ENCODE results near the gene HOGA1.

Gene HOGA1

DNA sequence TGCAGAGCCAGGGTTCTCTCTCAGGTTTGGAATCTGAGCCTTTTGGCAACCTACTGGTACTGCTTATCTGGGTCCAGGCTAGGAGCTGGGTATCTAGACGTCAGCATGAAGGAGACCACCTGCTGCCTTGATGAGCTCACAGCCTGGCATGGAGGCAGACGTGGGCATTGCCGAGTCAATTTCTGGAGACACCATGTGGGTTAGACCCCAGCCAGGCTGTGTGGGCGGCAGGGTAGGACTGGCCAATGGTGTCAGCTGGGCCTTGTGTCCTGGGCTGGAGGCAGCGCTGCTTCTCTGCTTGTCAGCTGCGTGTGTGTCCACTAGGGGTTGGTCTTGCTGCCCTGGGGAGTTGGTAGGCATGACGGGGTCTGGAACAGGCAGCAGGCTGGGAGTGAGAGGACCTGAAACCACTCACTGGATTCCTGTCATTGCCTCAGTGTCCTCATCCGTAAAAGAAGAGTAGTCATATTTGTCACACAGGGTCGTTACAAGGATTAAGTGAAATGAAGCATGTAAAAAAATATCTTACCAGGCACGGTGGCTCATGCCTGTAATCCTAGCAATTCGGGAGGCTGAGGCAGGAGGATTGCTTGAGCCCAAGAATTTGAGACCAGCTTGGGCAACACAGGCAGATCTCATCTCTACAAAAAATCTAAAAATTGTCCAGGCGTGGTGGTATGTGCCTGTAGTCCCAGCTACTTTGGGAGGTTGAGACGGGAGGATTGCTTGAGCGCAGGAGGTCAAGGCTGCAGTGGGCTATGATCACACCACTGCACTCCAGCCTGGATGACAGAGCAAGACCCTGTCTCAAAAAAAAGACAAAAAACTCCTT lies 43.3 kb upstream of the HOGA1 start:
- no peak overlapping the region for H3K4me3 ChIP-seq (ENCODE audit: low read depth, low read length)
- no peak for DNase-seq (ENCODE audit: low read depth, low spot score)
- in situ Hi-C loops (cut with HindIII; ENCODE audit: low sequenced_read_pairs), result no loop called here
- TF ChIP-seq, protein P1, sequence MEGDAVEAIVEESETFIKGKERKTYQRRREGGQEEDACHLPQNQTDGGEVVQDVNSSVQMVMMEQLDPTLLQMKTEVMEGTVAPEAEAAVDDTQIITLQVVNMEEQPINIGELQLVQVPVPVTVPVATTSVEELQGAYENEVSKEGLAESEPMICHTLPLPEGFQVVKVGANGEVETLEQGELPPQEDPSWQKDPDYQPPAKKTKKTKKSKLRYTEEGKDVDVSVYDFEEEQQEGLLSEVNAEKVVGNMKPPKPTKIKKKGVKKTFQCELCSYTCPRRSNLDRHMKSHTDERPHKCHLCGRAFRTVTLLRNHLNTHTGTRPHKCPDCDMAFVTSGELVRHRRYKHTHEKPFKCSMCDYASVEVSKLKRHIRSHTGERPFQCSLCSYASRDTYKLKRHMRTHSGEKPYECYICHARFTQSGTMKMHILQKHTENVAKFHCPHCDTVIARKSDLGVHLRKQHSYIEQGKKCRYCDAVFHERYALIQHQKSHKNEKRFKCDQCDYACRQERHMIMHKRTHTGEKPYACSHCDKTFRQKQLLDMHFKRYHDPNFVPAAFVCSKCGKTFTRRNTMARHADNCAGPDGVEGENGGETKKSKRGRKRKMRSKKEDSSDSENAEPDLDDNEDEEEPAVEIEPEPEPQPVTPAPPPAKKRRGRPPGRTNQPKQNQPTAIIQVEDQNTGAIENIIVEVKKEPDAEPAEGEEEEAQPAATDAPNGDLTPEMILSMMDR (IDR thresholded peaks at IDR 0.05; ENCODE audit: low read depth, low read length), result no peak

DNA sequence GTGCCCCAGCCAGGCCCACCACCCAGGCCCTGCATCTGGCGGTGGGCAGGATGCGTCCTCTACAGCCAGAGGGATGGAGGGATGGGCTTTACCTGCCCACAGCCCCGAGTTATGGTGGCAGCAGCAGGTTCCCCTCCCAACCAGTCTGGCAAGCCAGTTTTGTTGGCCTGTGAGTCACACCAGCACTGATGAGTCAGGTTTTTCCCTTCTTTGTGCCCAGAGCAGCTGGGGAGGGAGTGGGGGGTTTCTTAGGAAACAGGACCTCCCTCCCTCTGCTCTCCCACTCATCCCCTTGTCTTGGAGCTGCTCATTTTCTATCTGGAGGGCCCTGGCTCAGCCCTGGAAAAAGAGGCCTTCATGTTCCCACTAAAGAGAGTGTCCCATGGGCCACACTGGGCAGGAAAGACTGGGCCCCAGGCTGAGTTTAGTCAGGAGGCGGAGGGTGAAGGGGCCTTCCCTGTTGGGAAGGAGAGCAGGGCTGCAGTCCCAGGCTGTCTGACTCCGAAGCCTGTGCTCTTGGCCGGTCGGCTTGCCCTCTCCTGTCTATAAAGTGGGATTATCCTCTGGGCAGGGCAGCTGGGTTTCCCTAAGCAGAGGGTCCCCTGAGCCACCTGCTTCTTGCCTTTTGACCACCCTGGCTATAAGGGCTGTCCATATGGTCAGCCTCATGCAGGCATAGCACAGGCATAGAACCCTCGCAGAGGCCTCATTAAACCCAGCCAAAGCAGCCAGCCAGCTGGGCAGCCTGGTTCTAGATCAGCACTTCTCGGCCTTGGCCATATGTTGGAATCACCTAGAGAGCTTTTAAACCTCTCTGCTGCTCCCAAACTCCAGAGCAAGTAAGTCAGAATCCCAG lies 41.8 kb upstream of the HOGA1 start:
- H3K4me3 ChIP-seq (ENCODE audit: low read depth, low read length), result no peak overlapping the region
- in situ Hi-C loops (cut with HindIII; ENCODE audit: low sequenced_read_pairs), result no loop called here
- peak; percentile 97 for DNase-seq (ENCODE audit: low read depth, low spot score)
- TF ChIP-seq, protein P1 (IDR thresholded peaks at IDR 0.05; ENCODE audit: low read depth, low read length), result no peak

GRCh38 chr10:97543025-97543546 lies 41.1 kb upstream of the HOGA1 start:
- in situ Hi-C loops (cut with HindIII; ENCODE audit: low sequenced_read_pairs), result no loop called here
- TF ChIP-seq, protein P1 (IDR thresholded peaks at IDR 0.05; ENCODE audit: low read depth, low read length), result no peak
- peak; percentile 97 for DNase-seq (ENCODE audit: low read depth, low spot score)
- no peak overlapping the region for H3K4me3 ChIP-seq (ENCODE audit: low read depth, low read length)

GRCh38 chr10:97546456-97547270 lies 37.5 kb upstream of the HOGA1 start:
- TF ChIP-seq, protein P1 (IDR thresholded peaks at IDR 0.05; ENCODE audit: low read depth, low read length), result no peak
- in situ Hi-C loops (cut with HindIII; ENCODE audit: low sequenced_read_pairs), result no loop called here
- H3K4me3 ChIP-seq (ENCODE audit: low read depth, low read length), result no peak overlapping the region
- no peak for DNase-seq (ENCODE audit: low read depth, low spot score)

- DNase-seq (ENCODE audit: low read depth, low spot score), result no peak
- TF ChIP-seq, protein P1 (IDR thresholded peaks at IDR 0.05; ENCODE audit: low read depth, low read length), result no peak
- no peak overlapping the region for H3K4me3 ChIP-seq (ENCODE audit: low read depth, low read length)
- in situ Hi-C loops (cut with HindIII; ENCODE audit: low sequenced_read_pairs), result no loop called here
Measured at GRCh38 chr10:97547271-97547600, 37.0 kb upstream of the HOGA1 start.

- peak; percentile 17 for DNase-seq (ENCODE audit: low read depth, low spot score)
- no peak overlapping the region for H3K4me3 ChIP-seq (ENCODE audit: low read depth, low read length)
- in situ Hi-C loops (cut with HindIII; ENCODE audit: low sequenced_read_pairs), result no loop called here
- TF ChIP-seq, protein P1 (IDR thresholded peaks at IDR 0.05; ENCODE audit: low read depth, low read length), result no peak
Measured at GRCh38 chr10:97547962-97548361, 36.2 kb upstream of the HOGA1 start.
